Stimulated activated CD4-positive, alpha-beta T cell treated with anti-CD3 and anti-CD28 coated beads, TNF-alpha, amount 100 ng/mL, for 48 hours (primary cell): Measurements from ENCODE around the gene PTPDC1.

Experiments used
- DNase-seq, 3 donors: peaks; one replicate each; pipeline ENCODE4 v3.0.0-alpha.2; 2020; ENCODE audit warnings: low read depth in 3 of 3

PTPDC1 gene, protein sequence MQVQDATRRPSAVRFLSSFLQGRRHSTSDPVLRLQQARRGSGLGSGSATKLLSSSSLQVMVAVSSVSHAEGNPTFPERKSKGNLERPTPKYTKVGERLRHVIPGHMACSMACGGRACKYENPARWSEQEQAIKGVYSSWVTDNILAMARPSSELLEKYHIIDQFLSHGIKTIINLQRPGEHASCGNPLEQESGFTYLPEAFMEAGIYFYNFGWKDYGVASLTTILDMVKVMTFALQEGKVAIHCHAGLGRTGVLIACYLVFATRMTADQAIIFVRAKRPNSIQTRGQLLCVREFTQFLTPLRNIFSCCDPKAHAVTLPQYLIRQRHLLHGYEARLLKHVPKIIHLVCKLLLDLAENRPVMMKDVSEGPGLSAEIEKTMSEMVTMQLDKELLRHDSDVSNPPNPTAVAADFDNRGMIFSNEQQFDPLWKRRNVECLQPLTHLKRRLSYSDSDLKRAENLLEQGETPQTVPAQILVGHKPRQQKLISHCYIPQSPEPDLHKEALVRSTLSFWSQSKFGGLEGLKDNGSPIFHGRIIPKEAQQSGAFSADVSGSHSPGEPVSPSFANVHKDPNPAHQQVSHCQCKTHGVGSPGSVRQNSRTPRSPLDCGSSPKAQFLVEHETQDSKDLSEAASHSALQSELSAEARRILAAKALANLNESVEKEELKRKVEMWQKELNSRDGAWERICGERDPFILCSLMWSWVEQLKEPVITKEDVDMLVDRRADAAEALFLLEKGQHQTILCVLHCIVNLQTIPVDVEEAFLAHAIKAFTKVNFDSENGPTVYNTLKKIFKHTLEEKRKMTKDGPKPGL

DNA sequence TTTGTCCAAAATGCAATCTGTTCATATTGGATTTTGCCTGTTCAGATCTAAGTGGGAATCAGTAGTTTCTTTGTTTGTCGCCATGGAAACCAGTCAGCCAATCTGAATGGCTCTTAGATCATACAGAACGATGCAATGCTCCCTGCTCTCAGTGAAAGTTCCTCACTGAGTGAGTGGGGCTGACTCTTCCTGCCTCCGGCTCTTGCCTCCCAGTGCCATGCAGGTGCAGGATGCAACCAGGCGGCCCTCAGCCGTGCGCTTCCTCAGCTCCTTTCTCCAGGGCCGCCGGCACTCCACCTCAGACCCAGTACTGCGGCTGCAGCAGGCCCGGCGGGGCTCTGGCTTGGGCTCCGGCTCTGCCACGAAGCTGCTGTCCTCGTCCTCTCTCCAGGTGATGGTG, at the start of gene PTPDC1:
TSS of gene PTPDC1 (plus strand) at position 151 of the 400 bp plus-strand sequence. CDS start at position 218, 67 bp downstream.
- DNase-seq, result no peak

DNA sequence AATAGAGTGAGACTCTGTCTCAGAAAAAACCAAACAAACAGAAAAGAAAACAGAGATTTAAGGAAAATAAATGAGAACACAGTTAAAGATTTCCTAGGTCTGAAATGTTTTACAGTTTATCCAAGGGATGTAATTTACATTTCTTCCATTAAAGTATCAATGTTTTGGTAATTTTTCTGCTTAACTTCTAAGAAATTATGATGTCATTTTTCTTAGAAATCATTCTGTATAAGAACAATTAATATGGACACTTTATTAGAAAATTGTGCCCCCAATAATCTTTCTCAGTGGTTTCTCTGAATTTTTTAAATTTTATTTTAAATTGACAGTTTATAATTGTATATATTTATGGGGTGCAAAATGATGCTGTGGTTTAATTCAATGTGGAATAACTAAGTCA, 49.8 kb upstream of the PTPDC1 start:
- no peak for DNase-seq

DNA sequence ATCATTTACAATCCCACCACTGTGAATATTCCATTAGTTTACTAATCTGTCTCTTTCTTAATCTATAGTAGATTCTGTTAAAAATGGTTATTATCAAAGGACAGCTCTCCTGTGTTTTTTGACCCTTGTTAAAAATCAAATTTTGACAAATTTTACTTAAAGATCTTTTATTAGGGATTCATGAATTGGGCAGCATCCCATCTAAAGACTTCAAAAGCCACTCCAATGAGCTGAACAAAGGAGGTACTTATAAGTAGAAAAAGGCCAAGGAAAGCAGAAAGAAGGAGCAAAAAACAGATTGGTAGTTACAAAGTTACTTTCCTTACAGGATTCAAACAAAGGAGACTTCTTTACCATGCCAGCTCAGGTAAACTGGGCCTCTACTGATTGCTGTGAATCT, 44.5 kb upstream of the PTPDC1 start:
- no peak for DNase-seq

DNA sequence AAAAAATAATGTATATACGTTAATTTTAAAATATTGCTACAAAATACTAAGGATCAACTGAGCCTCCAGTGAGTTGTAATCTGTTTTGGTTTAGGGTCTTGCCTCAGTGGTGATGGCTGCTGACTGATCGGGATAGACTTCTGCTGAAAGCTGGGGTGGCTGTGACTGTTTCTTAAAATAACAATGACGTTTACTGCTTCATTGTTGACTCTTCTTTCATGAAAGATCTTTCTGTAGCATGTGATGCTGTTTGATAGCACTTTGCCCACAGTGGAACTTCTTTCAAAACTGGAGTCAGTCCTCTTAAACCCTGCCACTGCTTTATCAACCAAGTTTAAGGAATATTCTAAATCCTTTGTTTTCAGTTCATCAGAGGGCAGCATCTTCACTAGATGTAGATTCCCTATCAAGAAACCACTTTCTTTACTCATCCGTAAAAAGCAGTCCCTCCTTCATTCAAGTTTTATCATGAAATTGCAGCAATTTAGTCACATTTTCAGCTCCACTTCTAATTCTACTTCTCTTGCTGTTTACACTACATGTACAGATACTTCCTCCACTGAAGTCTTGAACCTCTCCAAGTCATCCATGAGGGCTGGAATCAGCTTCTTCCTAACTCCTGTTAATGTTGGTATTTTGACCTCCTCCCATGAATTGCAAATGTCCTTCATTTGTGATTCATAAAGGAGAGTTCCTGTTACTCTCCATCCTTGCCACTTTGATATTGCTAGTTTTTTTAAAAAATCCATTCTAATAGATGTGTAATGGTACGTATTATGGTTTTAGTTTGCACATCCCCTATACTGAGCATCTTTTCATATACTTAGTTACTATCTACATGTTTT, 41.5 kb upstream of the PTPDC1 start:
- DNase-seq, result no peak

DNA sequence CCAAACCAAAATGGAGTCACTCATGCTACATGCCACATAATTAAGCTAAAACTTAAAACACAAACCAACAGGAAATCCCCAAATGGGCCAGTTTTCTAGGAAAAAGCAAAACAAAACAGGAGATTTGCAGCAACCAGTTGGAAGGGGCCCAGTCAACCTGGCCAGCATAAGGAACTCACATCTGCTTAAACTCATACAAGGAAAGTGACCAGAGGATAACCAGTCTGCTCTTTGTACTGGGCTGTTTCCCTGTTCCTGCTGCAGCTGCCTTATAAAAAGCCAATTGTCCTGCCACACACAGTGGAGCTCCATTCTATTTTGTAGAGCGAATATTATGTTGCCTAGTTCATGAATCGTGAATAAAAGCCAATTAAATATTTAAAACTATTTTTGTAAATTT, 29.5 kb upstream of the PTPDC1 start:
- no peak for DNase-seq

DNA sequence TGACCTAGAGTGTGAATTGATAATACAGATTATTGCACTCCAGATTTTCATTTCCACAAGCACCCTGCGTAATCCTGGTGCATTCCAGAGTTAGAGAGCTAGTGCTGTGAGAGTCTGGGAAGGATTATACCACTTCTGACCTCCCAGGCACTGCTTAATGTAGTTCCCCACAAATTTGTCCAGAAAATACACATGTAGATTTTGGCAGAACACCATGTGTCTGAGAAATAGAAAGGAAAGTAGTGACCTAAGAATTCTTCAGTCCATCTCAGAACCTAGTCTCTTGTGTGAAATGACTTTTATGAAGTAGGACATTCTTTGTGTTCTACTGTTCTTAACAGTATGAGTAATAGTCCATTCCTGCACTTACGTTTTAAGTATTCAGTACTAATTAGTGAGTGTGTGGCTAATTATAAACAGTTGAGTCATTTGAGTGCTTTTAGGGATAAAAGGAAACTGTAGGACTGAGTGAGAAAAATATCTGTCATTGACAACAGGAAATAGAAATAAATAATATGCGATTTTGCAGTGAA, 27.8 kb upstream of the PTPDC1 start:
- DNase-seq, result no peak

DNA sequence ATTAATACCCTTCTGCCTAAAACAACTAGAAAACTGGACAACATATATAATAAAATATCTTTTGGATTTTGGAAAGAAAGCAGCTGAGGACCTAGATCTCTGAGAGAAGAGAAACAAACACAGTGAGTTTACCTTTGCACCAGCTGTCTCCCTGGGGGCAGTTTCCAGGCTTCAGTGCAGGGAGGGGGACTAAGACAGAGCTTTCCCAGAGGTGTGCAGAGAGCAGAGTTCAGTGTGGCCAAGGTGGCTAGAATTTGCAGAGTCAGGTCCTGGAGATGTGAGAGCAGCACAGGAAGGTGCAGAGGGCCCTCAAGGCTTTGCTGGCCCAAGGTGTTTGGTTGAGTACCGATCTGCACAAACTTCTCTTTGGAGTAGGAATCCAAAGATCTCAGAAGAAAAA, 26.3 kb upstream of the PTPDC1 start:
- no peak for DNase-seq

DNA sequence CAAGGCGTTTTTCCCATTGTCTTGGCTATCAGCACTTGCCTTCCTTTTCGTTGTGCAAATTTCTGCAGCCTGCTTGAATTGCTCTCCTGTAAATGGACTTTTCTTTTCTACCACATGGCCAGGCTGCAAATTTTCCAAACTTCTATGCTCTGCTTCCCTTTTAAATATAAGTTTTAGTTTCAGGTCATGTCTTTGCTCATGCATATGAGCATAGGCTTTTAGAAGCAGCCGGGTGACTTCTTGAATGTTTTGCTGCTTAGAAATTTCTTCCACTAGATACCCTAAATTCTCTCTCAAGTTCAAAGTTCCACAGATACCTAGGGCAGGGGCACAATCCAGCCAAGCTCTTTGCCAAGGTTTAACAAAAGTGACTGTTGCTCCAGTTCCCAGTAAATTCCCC, 22.4 kb upstream of the PTPDC1 start:
- DNase-seq, result no peak

DNA sequence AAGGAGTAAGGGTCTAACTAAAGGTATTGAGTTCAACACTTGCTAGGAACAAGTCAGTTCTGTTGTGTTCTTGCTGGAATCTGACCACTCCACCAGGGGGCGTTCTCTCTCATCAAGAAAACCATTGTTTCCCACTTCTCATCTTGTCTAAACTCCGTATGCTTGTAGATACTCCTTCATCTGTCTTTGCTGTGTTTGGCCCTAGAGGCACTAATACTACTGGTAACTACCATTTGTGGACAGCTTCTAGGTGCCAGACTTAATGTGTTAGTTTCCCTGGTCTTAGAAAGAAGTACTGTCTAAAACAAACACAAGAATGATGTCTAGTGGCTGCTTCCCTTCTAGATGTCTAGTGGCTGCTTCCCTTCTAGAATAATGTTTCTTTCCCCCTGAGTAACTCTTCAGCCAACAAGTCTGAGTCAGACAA, 18.7 kb upstream of the PTPDC1 start:
- peak; percentile 45 to 61 (median 50) for DNase-seq

DNA sequence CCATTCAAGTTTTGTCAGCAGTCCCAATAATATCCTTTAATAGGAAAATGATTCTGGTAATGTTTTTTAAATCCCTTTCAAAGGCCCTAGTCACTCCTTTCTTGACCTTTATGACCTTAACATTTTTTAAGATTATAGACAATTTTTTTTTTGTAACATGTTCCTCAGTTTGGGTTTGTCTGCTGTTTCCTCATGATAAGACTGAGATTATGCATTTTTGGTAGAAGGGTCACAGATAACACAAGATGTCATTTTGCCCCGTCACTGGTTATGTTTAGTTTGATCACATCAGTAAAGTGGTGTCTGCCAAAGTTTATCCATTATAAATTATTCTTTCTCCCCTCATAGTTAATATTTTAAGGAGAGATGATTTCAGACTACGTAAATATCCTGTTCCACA, 16.0 kb upstream of the PTPDC1 start:
- DNase-seq, result no peak

DNA sequence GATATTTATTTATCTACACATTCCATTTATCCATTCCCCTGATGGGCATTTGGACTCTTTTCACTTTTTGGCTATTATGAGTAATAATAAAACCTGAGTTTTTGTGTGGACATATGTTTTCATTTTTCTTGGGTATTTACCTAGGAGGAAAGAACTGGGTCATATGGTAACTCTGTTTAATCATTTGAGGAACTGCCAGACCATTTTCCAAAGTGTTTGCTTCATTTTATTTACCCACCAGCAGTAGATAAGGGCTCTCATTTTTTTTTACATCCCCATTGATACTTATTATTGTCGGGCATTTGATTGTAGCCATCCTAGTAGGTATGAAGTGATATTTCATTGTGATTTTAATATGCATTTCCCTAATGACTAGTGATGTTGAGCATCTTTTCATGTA, 7.7 kb upstream of the PTPDC1 start:
- DNase-seq, result no peak

DNA sequence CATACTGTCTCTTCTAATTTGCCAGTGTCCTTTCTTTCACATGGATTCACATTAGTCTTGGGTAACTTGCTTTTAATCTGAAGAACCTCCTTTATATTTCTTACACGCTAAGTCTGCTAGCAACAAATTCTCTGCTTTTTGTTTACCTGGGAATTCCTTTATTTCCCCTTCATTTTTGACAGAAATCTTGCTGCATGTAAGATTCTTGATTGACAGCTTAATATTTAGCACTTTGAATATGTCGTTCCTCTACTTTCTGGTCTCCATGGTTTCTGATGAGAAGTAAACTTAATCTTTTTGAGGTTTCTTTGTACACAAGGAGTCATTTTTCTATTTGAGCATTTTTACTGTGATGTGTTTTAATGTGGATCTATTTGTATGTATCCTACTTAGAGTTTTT, 6.2 kb upstream of the PTPDC1 start:
- no peak for DNase-seq

DNA sequence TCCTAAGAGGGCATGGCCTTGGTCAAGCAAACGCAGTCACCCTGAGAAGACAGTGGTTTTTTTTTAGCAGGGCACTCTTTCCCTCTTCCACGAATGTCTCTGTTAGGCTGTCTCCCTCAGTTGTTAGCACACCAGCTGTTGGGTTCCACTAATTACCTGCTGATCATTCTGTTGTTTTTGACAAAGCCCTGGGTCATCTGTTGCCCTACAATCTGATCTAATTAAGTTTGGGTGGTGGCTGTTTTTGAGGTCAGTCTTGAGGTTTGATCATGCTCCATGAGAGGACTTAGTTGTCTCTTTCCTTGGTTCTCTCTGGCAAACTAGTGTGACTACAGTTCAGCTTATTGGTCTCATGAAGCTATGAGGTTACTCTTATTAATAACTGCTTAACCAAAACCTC, 5.0 kb upstream of the PTPDC1 start:
- no peak for DNase-seq

DNA sequence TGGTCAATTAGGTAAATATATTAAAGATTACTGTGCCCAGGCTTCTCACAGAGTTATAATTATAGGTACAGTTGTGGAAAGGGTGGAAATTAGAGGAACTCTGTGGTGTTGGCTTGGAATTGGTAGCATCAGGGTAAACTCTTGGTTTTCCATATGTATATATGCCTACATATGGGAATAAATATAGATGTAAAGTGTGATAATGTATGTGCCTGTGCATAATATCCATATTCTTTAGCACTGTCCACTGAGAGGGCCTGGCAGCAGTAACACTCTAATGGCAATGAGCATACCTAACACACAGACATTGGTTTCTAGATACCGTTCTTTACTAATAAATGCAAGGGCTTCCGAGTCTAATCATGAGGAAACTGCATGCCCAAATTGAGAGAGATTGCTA, 4.0 kb upstream of the PTPDC1 start:
- no peak for DNase-seq

DNA sequence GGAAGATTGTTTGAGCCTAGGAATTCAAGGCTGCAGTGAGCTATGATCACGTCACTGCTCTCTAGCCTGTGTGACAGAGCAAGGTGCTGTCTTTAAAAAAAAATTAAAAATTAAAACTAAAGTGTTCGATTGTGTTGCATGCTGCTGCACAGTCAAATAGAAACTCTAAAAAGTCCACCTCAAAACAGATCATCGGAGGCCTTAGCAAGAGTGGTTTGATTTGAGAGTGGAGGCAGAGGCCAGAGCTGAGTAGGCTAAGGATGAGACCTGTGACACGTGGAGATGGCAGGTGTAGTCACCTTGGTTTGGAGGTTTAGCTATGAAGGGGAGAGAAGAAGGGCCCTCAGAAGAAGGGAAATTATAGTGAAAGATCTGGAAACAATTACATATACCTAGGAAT, 2.8 kb upstream of the PTPDC1 start:
- no peak for DNase-seq

DNA sequence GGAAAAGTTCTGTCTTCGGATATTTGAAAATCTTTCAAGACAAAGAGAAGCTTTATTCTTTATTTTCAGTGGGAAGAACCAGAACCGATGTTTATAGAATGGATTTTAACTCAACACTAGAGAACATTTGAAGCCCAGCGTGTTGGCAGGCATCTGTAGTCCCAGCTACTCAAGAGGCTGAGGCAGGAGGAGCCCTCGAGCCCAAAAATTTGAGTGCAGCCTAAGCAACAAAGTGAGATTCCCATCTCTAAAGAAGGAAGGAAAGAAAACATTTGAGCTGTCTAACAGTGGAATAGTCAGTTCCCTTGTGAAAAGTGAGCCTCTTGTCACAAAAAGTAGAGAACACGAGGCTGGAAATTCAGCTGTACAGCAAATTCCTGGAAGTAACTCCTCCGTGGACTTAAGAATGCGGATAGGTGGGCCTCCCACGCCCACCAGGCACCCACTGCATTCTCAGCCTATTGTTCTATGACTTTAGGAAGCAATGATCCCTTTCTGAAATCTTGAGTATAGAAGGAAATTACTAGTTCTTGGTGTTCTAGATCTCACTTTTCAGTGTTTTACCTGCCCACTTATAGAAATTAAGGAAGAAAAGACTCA, 2.3 kb upstream of the PTPDC1 start:
- no peak for DNase-seq

DNA sequence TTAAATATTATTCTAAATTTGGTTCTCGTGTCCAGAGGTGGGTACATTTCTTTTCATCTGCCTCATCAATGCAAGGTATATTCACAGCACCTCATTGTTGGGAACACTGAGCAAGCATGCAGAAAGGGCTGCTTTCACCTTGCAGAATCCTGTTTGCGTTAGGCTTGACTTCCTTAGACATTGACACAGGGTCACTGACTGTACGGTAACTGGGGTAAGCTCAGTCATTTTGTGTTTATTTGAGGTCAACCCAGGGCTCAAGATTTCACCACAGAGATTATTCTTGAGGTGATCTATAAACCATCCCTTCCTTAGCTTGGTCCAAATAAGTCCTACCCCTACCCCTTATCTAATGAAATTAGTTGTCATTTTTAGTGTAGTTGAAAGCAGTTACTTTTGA, 1.7 kb upstream of the PTPDC1 start:
- no peak for DNase-seq

DNA sequence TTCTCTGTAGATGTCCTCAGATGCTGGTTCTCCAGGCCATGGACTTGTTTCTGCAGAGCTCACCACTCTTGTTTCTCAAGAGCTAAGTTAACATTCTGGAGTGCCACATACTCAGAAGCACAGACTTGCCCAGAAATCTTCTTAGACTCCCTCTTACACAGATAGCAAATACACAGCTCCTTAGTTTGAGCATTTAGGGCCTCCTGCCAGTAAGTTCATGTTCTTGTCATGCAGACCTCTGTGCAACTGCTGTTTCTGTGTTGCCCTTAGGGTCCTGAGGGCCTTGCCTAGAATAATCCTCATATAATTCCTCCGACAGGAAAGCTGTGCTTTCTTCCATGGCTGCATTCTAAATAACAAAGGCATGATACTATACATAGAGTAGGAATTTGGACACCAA, 1.3 kb upstream of the PTPDC1 start:
- no peak for DNase-seq

DNA sequence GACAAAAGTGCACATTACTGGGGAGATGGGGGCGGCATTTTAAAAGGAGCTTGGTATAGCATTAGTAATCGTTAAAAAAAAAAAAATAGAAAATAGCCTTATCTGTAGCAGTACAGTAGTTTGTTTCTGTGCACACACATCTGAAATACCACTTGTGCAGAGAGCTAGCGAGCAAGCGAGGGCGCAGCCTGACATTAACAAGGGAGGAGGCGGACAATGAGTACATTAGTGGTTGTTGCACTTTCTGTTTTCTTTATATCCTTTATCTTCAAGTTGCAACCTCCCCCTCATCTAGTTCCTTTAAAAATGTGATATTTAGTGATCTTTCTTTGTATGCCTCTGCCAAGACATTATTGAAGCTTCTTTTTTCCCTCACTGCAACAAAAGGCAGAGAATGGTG, 880 bp upstream of the PTPDC1 start:
- DNase-seq, result no peak

DNA sequence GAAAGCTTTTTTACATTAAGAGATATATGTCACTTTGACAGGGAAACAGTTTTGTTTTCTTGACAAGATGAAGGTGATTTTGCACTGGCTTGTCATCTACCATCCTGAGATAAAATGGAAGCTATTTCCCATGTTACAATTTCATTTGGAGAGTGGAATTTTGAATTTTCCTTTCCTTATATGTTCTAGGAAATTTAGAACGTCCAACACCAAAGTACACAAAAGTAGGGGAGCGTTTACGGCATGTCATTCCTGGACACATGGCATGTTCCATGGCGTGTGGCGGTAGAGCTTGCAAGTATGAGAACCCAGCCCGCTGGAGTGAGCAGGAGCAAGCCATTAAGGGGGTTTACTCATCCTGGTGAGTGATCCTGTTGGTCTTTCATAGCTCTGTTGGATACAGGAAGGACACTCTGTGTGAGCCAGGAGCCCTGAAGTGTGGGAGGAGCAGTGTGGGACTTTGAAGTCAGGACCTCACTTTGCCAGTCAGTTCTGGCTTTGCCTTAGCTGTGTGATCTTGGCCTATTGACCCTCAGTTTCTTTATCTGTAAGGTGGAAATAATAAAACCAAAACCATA, 887 bp downstream of the PTPDC1 start:
- DNase-seq, result no peak
